Dermis blood vessel endothelial cell (primary cell): Measurements from ENCODE around the gene DTL. TPM values are rescaled to one million over a fixed set of nuclear protein-coding genes. Genes with fewer than 3 reads are reported as not detected.
"Not testable (repeated sequence)": the region's sequence is repeated elsewhere in the genome, so short reads cannot be mapped to it uniquely, and the experiment has no call there.

Experiments
- DNase-seq: peaks from one replicate; pipeline ENCODE4 v3.0.0; 2010
- total RNA-seq: library from RNA; depleted of rRNA; stranded (reverse); fragments of >200 nt; gene quantifications from 2 replicates; pipeline ENCODE4 v1.2.3, GENCODE V29; 2014

Gene DTL
- 12.6 and 20.2 TPM in 2 replicates for total RNA-seq

DNA sequence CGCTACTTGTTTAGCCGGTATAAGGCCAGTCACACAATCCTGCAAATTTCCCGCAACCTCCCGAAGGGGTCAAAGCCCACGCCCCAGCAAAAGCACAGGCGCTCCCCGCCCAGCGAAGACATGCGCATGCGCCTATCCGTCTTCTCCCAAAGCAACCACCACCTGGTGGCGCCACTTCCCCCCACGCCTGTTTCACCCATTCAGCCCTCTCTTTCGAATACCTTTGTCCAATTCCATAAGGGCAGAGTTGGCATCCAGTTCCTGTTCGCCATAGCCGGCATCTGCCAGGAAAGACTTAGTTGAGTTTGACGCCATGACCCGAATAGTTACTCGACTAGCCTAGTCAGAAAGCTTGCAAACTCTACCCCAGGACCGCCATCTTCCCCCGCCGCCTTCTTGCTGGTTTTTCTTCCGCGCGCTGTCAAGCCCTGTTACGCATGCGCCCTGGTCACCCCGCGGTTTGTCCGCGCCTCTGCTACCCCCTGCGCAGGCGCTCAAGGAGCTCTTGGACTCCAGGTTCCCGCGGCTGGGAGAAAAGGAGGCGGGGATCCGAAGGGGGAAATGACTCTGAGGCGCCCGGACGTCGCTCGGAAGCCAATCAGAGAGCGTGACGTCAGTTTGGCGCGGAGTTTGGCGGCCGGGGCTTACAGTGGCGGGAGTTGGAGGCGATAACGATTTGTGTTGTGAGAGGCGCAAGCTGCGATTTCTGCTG lies at the start of gene DTL, which contains the start of gene INTS7:
DTL (plus strand) TSS at position 626 of the 712 bp plus-strand sequence. CDS start 143 bp downstream, outside the sequence.
INTS7 (minus strand) TSS at position 435 of the 712 bp plus-strand sequence; CDS start at position 315, 120 bp downstream.
- peak; percentile 99 for DNase-seq

DNA sequence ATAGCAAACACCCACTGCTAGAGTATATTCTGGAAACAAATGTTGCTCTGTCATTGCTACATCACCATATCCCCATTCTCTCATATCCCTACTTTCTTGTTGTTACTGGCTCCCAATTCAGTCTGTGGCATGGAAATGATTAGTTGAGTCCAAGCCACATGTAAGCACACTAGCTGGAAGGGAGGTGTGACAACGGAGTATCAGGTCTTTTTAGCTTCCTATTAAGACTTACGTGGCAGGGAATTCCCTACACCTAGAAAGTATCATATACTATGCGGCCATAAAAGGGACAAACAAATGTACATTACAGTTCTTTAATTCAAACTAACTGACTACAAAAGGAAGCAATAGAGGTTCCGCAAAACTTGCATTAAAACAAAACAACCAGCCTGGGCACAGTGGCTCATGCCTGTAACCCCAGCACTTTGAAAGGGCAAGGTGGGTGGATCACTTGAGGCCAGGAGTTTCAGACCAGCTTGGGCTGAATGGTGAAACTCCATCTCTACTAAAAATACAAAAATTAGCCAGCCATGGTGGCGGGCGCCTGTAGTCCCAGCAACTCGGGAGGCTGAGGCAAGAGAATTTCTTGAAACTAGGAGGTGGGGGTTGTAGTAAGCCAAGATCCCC lies 48.8 kb upstream of the DTL start:
- no peak for DNase-seq

DNA sequence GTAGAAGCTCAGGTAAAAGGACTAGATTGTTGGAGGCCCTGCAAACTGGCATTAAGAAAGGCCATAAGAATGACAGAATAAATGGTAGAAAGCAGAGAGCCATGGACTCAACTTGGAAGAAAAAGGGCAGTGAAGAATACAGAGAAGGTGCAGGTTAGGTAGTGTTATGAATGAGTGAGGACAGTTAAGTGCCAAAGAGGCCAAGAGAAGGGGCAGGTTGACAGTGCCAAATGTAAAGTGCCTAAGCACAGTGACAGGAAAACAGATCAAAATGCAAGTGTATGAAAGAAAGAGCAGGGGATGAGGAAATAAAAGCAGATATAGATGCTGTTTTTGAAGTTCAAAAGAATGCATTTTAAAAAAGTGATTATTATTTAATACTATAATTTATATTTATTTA lies 43.9 kb upstream of the DTL start:
- no peak for DNase-seq

DNA sequence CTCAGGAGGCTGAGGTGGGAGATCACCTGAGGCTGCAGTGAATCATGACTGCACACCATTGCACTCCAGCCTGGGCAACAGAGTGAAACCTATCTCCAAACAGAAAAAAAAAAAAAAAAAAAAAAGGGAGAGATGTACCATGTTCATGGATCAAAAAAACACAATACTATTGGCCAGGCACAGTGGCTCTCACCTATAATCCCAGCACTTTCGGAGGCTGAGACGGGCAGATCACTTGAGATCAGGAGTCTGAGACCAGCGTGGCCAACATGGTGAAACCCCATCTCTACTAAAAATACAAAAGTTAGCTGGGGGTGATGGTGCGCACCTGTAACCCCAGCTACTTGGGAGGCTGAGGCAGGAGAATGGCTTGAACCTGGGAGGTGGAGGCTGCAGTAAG lies 38.1 kb upstream of the DTL start:
- DNase-seq, result not testable (repeated sequence)

DNA sequence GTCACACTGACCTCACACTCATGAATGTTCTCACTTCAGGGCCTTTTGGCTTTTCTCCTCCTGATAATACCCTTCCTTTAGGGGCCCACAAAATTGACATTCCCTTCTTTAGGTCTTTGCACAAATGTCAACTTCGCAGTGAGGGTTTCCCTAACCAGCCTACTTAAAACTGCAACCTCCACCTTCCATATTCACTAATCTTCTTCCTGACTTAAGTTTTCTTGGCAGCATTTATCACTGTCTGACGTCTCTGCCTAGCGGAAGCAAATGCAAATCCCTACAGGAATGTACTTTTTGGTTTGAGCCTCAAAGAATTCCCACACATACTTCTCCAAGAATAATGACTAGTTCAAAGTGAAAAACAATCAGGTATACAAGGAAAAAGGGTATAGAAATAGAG lies 33.0 kb upstream of the DTL start:
- no peak for DNase-seq

DNA sequence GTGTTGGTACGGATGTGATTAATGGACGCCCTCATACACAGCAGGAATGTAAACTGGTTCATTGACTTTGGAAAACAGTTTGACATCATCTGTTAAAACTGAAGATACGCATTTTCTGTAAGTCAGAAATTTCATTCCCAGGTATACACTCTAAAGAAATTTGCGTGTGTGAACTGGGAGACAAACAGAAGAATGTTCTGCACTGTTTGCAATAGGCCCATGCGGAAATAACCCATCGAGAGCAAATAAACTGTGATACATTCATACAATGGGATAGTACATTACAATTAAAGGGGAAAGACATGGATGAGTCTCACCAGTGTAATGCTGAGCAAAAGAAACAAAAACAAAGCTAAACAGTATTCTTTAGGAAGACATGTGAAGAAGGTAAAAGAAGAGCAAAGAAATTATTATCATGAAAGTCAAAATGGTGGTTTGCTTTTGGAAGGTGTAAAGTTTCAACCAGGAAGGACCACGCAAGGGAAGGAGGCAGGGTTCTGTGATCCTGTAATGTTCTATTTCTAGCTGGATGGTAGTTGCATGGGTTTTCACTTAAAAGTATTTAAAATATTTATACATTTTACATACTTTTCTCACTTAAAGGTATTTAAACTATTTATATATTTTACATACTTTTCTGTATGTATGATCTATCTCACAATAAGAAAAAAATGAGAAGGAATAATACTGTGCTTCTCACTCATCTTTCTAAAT lies 30.5 kb upstream of the DTL start:
- no peak for DNase-seq

DNA sequence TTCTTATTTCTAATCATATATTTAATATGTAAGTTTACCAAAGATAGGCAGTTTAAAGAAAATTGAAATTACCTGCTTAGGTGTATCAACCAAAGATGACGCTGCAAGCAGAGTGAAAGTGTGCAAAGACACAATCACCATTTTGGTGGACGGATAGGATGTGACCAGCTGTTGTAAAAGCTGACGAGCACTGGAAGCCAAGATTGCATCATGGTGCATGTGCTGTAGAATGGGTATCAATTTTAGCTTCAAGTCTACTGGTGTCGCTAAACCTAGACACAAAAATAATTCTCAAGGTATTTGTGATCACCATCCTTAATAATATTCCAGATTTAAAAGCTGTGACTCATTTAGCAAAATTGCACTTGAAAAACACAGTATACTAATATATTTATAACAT lies 28.4 kb upstream of the DTL start:
- no peak for DNase-seq

- DNase-seq, result no peak
These were observed 27.7 kb upstream of the DTL start for GRCh38 chr1:212007886-212008285.

DNA sequence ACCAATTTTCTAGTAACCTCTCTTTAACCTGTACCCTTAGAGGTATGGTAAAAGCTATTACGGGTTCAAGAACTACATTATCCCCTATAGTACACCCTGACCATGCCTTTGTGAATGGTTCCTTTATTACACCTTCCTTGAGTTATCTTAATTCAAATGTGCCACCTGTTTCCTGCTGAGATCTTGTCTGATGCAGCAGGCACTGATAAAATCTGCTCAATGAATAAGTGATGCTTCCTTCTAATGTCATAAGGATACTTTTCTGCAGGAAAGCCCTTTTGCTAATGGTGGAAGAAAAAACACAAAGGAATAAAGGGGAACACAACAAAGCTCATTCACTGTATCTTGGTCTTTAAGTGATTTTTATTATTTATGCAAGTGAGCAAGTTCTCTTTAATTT lies 26.0 kb upstream of the DTL start:
- DNase-seq, result no peak

- no peak for DNase-seq
These were observed 25.5 kb upstream of the DTL start for GRCh38 chr1:212010004-212010403.

DNA sequence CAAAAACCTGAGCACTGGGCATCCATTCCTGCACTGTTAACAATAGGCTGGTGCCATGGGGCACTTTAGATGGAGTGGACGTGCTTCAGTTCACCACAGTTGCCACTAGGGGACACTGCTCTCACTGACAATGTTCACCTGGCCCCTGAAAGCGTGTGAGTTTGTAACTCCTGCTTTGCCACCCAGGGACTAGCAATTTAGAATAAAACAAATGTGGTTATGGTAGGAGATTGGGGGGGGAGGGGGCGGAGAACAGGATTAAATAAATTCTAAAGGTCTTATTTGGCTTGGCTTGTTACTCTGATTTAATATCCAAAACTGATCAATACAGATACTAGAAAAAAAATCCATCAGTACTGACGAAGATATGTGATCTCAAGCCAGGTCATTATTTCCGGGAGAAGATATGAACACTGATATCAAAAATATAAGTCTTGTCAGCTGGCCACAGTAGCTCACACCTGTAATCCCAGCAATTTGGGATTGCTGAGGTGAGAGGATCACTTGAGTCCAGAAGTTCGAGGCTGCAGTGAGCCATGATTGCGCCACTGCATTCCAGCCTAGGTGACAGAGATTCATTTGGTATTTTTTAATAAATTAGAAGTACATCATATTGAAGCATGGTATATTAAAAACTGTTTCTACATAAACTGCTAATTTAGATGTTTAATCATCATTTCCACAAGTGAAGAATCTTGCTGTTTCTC lies 23.4 kb upstream of the DTL start:
- peak; percentile 86 for DNase-seq

DNA sequence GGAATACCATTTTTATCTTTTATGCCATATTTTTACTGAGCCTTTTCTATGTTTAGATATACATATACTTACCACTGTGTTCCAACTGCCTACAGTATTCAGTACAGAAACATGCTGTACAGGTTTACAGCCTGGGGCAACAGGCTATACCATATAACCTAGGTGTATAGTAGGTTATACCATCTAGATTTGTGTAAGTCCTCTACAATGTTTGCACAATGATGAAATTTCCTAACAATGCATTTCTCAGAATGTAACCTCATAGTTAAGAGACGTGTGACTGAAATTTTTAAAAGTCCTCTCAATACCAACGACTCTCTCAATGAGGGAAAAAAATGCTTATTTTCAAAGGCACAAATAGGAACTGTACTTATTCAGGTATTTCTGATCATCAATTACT lies 21.9 kb upstream of the DTL start:
- no peak for DNase-seq

- no peak for DNase-seq
These were observed 14.6 kb upstream of the DTL start for GRCh38 chr1:212020975-212021374.

DNA sequence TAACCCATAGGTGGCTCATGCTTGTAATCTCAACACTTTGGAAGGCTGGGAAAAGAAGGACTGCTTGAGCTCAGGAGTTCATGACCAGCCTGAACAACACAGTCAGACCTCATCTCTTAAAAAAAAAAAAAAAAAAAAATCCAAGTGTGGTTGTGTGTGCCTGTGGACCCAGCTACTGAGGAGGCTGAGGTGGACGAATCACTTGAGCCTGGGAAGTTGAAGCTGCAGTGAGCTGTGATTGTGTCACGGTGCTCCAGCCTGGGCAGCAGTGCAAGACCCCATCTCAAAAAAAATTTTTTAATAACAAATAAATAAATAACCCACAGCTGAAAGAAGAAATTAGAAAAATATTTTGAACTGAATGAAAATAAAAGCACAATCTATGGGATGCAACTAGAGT lies 14.0 kb upstream of the DTL start:
- DNase-seq, result no peak

DNA sequence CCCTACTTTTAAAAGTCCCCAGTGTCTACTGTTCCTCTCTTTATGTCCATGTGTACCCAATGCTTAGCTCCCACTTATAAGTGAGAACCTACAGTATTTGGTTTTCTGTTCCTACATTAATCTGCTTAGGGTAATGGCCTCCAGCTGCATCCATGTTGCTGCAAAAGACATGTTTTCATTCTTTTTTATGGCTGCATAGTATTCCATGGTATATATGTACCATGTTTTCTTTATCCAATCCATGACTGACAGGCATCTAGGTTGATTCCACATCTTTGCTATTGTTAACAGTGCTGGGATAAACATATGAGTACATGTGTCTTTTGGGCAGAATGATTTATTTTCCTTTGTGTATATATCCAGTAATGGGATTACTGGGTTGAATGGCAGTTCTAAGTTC lies 12.6 kb upstream of the DTL start:
- DNase-seq, result not testable (repeated sequence)

- no peak for DNase-seq
These were observed 10.9 kb upstream of the DTL start for GRCh38 chr1:212024469-212025149.

- not testable (repeated sequence) for DNase-seq
These were observed 7.8 kb upstream of the DTL start for GRCh38 chr1:212027727-212028126.

- peak; percentile 60 for DNase-seq
These were observed 4.5 kb upstream of the DTL start for GRCh38 chr1:212030936-212031528.

- DNase-seq, result no peak
These were observed 929 bp upstream of the DTL start for GRCh38 chr1:212034516-212035122.

GRCh38 chr1:212035835-212036605 lies 472 bp downstream of the DTL start:
- no peak for DNase-seq

- DNase-seq, result no peak
These were observed 2.4 kb downstream of the DTL start for GRCh38 chr1:212037900-212038299.
